HEK293 (cell line): ENCODE measurements around the gene FLRT2.

ENCODE experiments used
- CTCF ChIA-PET: fragments of 350-600 bp; formaldehyde crosslinking; extraction: SDS; loops from one replicate; lab custom pipeline; 2021; ENCODE audit warnings: antibody characterized with exemption; lab: Yijun Ruan, JAX
- POLR2A ChIA-PET: fragments of 300-600 bp; formaldehyde crosslinking; extraction: SDS; loops from one replicate; lab custom pipeline; 2020; ENCODE audit warnings: antibody characterized with exemption, inconsistent platforms; lab: Yijun Ruan, JAX
- H3K27ac ChIP-seq: fragments of 200-500 bp; sonication (Bioruptor generic); 2 replicates; pipeline ENCODE4 v1.5.1; 2014; ENCODE audit warnings: low read depth, low read length, control low read depth, inconsistent platforms; ENCODE audit errors: extremely low read depth
- H3K36me3 ChIP-seq, 2 experiments: fragments of 200-500 bp in 1 of 2; sonication (Bioruptor generic) in 1 of 2; 1 replicate in 1 of 2; 2 replicates in 1 of 2; pipeline ENCODE4 v1.5.1; 2014 to 2017; ENCODE audit warnings: inconsistent platforms in 2 of 2, low read length in 2 of 2; ENCODE audit not compliant: control insufficient read depth in 2 of 2, insufficient read depth in 1 of 2
- H3K4me1 ChIP-seq: fragments of 200-500 bp; sonication (Bioruptor generic); 2 replicates; pipeline ENCODE4 v1.5.1; 2014; ENCODE audit warnings: mild to moderate bottlenecking, low read length, inconsistent platforms; ENCODE audit not compliant: control insufficient read depth, insufficient read depth
- H3K4me3 ChIP-seq: 2 replicates; pipeline ENCODE4 v1.5.1; 2011; ENCODE audit warnings: low read depth, mild to moderate bottlenecking, control low read depth, low read length, moderate library complexity
- H3K9me3 ChIP-seq: fragments of 200-500 bp; sonication (Bioruptor generic); 2 replicates; pipeline ENCODE4 v1.5.1; 2014; ENCODE audit warnings: low read depth, low read length, inconsistent platforms; ENCODE audit not compliant: control insufficient read depth, insufficient read depth
- EGR2 ChIP-seq: fragments of 450-650 bp; formaldehyde crosslinking; IDR thresholded peaks from 2 replicates; pipeline ENCODE4 v1.5.1; 2016; ENCODE audit warnings: low read depth, missing biosample characterization, missing genetic modification characterization
- GLI4 ChIP-seq: fragments of 450-650 bp; formaldehyde crosslinking; IDR thresholded peaks from 2 replicates; pipeline ENCODE4 v1.5.1; 2016; ENCODE audit warnings: missing biosample characterization, missing genetic modification characterization
- MZF1 ChIP-seq: fragments of 450-650 bp; formaldehyde crosslinking; IDR thresholded peaks from 2 replicates; pipeline ENCODE4 v1.5.1; 2017; ENCODE audit warnings: missing biosample characterization, missing genetic modification characterization, borderline replicate concordance
- ZBTB8A ChIP-seq: fragments of 450-650 bp; formaldehyde crosslinking; IDR thresholded peaks from 2 replicates; pipeline ENCODE4 v1.5.1; 2016; ENCODE audit warnings: missing biosample characterization, missing genetic modification characterization
- ZNF121 ChIP-seq: fragments of 450-650 bp; formaldehyde crosslinking; IDR thresholded peaks from 2 replicates; pipeline ENCODE4 v1.5.1; 2016; ENCODE audit warnings: missing biosample characterization, missing genetic modification characterization
- ZNF19 ChIP-seq: fragments of 450-650 bp; formaldehyde crosslinking; IDR thresholded peaks from 2 replicates; pipeline ENCODE4; 2016; ENCODE audit warnings: missing biosample characterization, missing genetic modification characterization, low read depth
- ZNF214 ChIP-seq: fragments of 450-650 bp; formaldehyde crosslinking; IDR thresholded peaks from 2 replicates; pipeline ENCODE4 v1.5.1; 2017; ENCODE audit warnings: missing biosample characterization, mild to moderate bottlenecking, missing genetic modification characterization, borderline replicate concordance
- ZNF239 ChIP-seq: fragments of 450-650 bp; formaldehyde crosslinking; IDR thresholded peaks from 2 replicates; pipeline ENCODE4 v1.5.1; 2016; ENCODE audit warnings: missing biosample characterization, missing genetic modification characterization
- ZNF280D ChIP-seq: fragments of 450-650 bp; formaldehyde crosslinking; IDR thresholded peaks from 2 replicates; pipeline ENCODE4 v1.5.1; 2016; ENCODE audit warnings: missing biosample characterization, missing genetic modification characterization
- ZNF324 ChIP-seq: fragments of 450-650 bp; formaldehyde crosslinking; IDR thresholded peaks from 2 replicates; pipeline ENCODE4 v1.5.1; 2016; ENCODE audit warnings: missing biosample characterization, missing genetic modification characterization
- ZNF391 ChIP-seq: fragments of 450-650 bp; formaldehyde crosslinking; IDR thresholded peaks from 2 replicates; pipeline ENCODE4 v1.5.1; 2016; ENCODE audit warnings: low read depth, missing biosample characterization, missing genetic modification characterization, borderline replicate concordance
- ZNF404 ChIP-seq: fragments of 450-650 bp; formaldehyde crosslinking; IDR thresholded peaks from 2 replicates; pipeline ENCODE4 v1.5.1; 2017; ENCODE audit warnings: missing biosample characterization, missing genetic modification characterization
- ZNF433 ChIP-seq: fragments of 450-650 bp; formaldehyde crosslinking; IDR thresholded peaks from 2 replicates; pipeline ENCODE4 v1.5.1; 2016; ENCODE audit warnings: missing biosample characterization, missing genetic modification characterization, low read depth
- ZNF548 ChIP-seq: fragments of 450-650 bp; formaldehyde crosslinking; IDR thresholded peaks from 2 replicates; pipeline ENCODE4 v1.5.1; 2016; ENCODE audit warnings: missing biosample characterization, missing genetic modification characterization
- ZNF560 ChIP-seq: fragments of 450-650 bp; formaldehyde crosslinking; IDR thresholded peaks from 2 replicates; pipeline ENCODE4 v1.5.1; 2017; ENCODE audit warnings: missing biosample characterization, missing genetic modification characterization, borderline replicate concordance
- ZNF580 ChIP-seq: fragments of 450-650 bp; formaldehyde crosslinking; IDR thresholded peaks from 2 replicates; pipeline ENCODE4 v1.5.1; 2016; ENCODE audit warnings: missing biosample characterization, missing genetic modification characterization
- ZNF623 ChIP-seq: fragments of 450-650 bp; formaldehyde crosslinking; IDR thresholded peaks from 2 replicates; pipeline ENCODE4 v1.5.1; 2016; ENCODE audit warnings: missing biosample characterization, missing genetic modification characterization
- ZSCAN30 ChIP-seq: fragments of 450-650 bp; IDR thresholded peaks from 2 replicates; pipeline ENCODE4 v1.5.1; 2018; ENCODE audit warnings: missing biosample characterization, mild to moderate bottlenecking, missing genetic modification characterization, moderate library complexity
- TF ChIP-seq, protein P1 (sequence below): fragments of 450-650 bp; formaldehyde crosslinking; IDR thresholded peaks from 2 replicates; pipeline ENCODE4 v1.5.1; 2017; ENCODE audit warnings: missing biosample characterization, missing genetic modification characterization
- TF ChIP-seq, protein P2 (sequence below): sonication (generic); formaldehyde crosslinking; IDR thresholded peaks from 2 replicates; pipeline ENCODE4 v1.8.1; 2022; ENCODE audit warnings: mild to moderate bottlenecking, moderate library complexity, missing genetic modification reagents
- TF ChIP-seq, protein P3 (sequence below): fragments of 450-650 bp; formaldehyde crosslinking; IDR thresholded peaks from 2 replicates; pipeline ENCODE4 v1.5.1; 2016; ENCODE audit warnings: missing biosample characterization, missing genetic modification characterization

FLRT2 gene

DNA sequence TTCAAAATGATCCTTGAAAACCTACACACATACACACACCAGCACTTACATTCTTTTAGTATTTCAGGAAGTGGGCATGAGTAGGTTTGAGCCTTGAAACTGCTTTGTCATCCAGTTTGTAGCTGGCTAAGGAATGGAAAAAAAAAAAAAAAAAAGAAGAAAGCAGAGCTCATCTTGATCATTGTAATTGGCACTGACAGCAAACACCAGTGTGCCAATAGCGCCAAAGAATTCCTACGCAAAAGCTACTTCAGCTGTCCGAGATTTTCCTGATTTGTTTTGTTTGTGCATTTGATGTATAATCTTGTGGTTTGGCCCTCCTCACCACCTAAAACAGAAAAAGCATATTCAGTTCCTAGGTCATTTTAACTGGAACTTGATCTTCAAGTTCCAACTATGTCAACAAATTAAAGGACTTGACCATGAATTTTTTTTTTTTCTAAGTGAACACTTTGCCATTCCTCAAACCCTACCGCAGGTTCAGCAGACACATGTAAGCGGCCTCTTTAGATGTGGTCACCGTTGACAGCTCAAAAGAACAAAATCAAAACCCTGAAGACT, 57.3 kb downstream of the FLRT2 start (continued):
- TF ChIP-seq ZNF433 (tag by site-specific recombination) (no peak), ZNF580 (tag by site-specific recombination) (no peak), ZSCAN30 (tag by site-specific recombination) (no peak), ZNF548 (tag by site-specific recombination) (no peak), ZNF19 (no peak)

DNA sequence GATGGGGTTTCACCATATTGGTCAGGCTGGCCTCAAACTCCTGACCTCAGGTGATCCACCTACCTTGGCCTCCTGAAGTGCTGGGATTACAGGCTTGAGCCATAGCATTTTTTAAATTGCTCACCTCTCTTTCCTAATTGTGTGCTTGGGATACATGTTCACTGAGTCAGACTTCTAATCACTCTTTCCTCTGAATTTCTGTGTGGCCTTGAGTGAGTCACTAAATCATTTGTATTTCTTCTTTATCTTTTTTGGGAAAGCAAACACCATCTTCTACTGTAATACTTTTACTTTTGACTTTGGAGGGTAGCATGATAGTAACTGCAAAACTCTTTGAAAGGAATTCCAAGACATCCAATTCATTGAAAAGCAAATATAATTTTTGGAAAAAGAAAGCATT, 60.8 kb downstream of the FLRT2 start:
- Histone ChIP-seq H3K27ac (no peak overlapping the region), H3K4me1 (peaks cover 11% of the 10 kb centered on the region), H3K4me3 (no peak overlapping the region), H3K9me3 (no peaks in the 10 kb centered on the region), H3K36me3 (no peaks in the 10 kb centered on the region)
- POLR2A ChIA-PET = no interaction called here
- CTCF ChIA-PET = no interaction called here
- TF ChIP-seq ZNF324 (tag by site-specific recombination) = no peak
- TF ChIP-seq, protein P1, sequence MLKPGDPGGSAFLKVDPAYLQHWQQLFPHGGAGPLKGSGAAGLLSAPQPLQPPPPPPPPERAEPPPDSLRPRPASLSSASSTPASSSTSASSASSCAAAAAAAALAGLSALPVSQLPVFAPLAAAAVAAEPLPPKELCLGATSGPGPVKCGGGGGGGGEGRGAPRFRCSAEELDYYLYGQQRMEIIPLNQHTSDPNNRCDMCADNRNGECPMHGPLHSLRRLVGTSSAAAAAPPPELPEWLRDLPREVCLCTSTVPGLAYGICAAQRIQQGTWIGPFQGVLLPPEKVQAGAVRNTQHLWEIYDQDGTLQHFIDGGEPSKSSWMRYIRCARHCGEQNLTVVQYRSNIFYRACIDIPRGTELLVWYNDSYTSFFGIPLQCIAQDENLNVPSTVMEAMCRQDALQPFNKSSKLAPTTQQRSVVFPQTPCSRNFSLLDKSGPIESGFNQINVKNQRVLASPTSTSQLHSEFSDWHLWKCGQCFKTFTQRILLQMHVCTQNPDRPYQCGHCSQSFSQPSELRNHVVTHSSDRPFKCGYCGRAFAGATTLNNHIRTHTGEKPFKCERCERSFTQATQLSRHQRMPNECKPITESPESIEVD (tag by site-specific recombination) = no peak
- TF ChIP-seq MZF1 (tag by site-specific recombination) = no peak
- TF ChIP-seq, protein P2, sequence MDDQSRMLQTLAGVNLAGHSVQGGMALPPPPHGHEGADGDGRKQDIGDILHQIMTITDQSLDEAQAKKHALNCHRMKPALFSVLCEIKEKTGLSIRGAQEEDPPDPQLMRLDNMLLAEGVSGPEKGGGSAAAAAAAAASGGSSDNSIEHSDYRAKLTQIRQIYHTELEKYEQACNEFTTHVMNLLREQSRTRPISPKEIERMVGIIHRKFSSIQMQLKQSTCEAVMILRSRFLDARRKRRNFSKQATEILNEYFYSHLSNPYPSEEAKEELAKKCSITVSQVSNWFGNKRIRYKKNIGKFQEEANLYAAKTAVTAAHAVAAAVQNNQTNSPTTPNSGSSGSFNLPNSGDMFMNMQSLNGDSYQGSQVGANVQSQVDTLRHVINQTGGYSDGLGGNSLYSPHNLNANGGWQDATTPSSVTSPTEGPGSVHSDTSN (CRISPR knock-in tag) = no peak
- no peak for TF ChIP-seq GLI4
- no peak for TF ChIP-seq ZNF433 (tag by site-specific recombination)
- no peak for TF ChIP-seq ZNF214 (tag by site-specific recombination)
- no peak for TF ChIP-seq ZNF121
- no peak for TF ChIP-seq ZNF239
- TF ChIP-seq, protein P3, sequence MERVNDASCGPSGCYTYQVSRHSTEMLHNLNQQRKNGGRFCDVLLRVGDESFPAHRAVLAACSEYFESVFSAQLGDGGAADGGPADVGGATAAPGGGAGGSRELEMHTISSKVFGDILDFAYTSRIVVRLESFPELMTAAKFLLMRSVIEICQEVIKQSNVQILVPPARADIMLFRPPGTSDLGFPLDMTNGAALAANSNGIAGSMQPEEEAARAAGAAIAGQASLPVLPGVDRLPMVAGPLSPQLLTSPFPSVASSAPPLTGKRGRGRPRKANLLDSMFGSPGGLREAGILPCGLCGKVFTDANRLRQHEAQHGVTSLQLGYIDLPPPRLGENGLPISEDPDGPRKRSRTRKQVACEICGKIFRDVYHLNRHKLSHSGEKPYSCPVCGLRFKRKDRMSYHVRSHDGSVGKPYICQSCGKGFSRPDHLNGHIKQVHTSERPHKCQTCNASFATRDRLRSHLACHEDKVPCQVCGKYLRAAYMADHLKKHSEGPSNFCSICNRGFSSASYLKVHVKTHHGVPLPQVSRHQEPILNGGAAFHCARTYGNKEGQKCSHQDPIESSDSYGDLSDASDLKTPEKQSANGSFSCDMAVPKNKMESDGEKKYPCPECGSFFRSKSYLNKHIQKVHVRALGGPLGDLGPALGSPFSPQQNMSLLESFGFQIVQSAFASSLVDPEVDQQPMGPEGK (tag by site-specific recombination) = no peak
- TF ChIP-seq EGR2 (tag by site-specific recombination) = no peak
- TF ChIP-seq ZBTB8A (tag by site-specific recombination) = no peak
- no peak for TF ChIP-seq ZNF560 (tag by site-specific recombination)
- TF ChIP-seq ZNF391 (tag by site-specific recombination) = no peak
- TF ChIP-seq ZNF404 (tag by site-specific recombination) = no peak
- no peak for TF ChIP-seq ZNF623 (tag by site-specific recombination)
- no peak for TF ChIP-seq ZNF280D (tag by site-specific recombination)
